ENCODE results near the gene CSNK2B. TPM values are rescaled to one million over a fixed set of nuclear protein-coding genes. Genes with fewer than 3 reads are reported as not detected.

CSNK2B gene
- total RNA-seq, 2 donors from 2014 or later: 208 to 209 TPM

DNA sequence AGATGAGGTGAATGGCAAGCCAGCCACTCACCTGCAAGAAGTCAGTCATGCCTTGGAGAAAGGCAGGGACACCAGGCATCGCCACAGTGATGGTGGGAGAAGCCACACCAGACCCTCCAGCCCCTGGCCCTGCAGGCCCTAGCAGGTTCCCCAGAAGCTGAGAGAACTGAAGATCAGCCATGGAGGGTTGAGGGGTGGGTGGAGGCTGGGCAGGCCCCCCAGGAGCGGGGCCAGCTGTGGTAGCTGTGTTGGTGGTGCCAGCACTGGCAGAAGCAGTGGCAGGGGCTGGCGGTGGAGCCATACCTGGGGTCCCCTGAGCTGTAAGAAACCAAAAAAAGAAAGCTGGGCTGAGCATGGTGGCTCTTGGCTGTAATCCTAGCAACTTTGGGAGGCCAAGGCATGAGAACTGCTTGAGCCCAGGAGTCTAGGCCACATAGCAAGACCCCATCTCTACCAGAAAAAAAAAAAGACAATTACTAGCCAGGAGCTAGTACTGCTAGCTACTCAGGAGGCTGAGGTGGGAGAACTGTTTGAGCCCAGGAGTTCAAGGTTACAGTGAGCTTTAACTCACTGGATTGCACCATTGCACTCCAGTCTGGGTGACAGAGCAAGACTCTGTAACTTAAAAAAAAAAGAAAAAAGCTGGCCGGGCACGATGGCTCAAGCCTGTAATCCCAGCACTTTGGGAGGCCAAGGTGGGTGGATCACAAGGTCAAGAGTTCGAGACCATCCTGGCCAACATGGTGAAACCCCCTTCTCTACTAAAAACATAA is 22.9 kb upstream of the CSNK2B start:
- no peak overlapping the region for H3K4me3 Mint-ChIP-seq
- H3K27ac Mint-ChIP-seq: no peak overlapping the region
- H3K9me3 Mint-ChIP-seq: no peaks in the 10 kb centered on the region
- ATAC-seq (replicated peaks in 1 of 2) (no peak), DNase-seq (no peak)
- H3K4me1 Mint-ChIP-seq (ENCODE audit: low read depth): peaks cover 5% of the 10 kb centered on the region
- H3K36me3 Mint-ChIP-seq (ENCODE audit: insufficient read depth in 2 of 2): peaks cover 1 to 21% of the 10 kb centered on the region in 2 donors
- H3K27me3 Mint-ChIP-seq (ENCODE audit: low read depth): no peaks in the 10 kb centered on the region

DNA sequence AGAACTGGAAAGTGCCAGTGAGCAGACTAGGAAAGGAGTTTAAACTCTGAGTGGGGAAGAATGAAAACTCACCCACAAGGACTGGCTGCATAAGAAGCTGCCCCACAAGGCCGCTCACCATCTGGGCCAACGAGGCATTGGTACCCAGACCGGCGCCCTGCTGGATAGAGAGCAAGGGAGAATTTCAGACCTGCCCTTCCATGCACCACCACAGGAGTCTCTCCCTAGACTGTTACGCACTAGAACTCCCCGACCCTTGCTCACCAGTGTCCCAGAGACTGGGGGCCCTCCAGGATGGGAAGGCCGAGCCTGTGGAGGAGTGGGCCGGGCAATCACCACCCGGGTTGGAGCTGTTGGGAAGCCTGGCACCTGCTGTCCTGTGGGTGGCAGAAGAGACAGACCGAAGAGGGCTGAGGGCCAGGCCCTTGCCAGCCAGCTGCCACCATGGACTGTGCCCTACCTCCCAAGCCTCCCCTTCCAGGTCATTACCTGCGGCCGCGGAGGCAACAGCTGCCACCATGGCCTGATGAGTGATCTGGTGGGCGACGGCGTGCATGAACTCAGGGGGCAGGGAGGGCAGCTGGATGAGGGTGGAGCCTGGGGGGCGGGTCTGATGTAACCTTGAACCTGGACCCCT is 21.9 kb upstream of the CSNK2B start:
- Mint-ChIP-seq H3K36me3 (ENCODE audit: insufficient read depth in 2 of 2) (peaks cover 1 to 22% of the 10 kb centered on the region in 2 donors), H3K27ac (no peak overlapping the region), H3K4me1 (ENCODE audit: low read depth) (peaks cover 7% of the 10 kb centered on the region), H3K9me3 (no peaks in the 10 kb centered on the region), H3K27me3 (ENCODE audit: low read depth) (no peaks in the 10 kb centered on the region), H3K4me3 (no peak overlapping the region)
- DNase-seq: no peak
- peak; percentile 8 to 20 for ATAC-seq (replicated peaks in 1 of 2)

DNA sequence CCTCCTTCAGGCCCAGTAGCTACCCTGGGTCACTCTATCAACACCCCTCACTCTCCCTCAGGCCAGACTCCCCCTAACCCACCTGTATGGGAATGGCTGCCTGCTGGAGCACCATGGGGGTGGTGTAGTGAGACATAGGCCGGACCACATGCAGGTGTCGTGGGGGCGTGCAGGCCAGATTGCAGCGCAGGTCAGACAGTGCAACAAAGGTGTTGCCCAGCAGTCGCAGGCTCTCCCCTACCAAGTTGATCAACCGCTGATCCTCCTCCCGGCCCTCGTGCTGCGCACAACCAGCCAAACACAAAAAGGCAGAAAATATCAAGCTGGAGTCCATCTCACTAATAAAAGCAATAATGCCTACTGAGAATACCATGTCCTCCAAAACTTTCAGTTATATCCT is 20.6 kb upstream of the CSNK2B start:
- ATAC-seq (replicated peaks in 1 of 2) (no peak), DNase-seq (no peak)
- Mint-ChIP-seq H3K9me3 (no peaks in the 10 kb centered on the region), H3K4me3 (no peak overlapping the region), H3K4me1 (ENCODE audit: low read depth) (peaks cover 16% of the 10 kb centered on the region), H3K27me3 (ENCODE audit: low read depth) (no peaks in the 10 kb centered on the region), H3K36me3 (ENCODE audit: insufficient read depth in 2 of 2) (peaks cover 4 to 27% of the 10 kb centered on the region in 2 donors), H3K27ac (no peak overlapping the region)

DNA sequence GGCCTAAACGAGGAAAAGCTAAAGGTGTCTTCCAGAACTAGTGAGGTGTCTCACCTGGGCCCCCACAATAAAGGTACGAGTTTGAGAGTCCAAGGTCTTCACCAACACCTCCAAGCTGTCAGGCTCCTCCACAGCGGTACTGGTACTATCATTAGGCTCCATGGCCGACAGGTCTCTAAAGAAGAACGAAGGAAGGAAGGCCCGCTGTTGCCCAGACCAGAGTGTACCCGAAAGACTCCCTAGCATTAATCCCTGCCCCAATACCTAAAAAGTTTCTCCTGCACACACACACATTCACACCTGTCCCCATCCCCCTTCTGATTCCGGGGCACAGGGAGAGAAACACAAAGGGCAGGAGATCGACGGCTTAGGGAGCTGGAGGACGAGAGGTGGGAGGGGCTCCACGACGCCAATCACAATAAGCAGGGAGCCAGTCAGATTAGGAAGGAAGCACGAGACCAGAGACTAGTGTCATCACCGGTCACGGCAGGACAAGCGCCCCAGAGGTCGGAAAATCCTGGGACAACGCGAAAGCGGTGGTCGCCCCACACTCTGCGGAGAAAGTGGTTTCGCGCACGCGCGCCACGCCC is 14.2 kb upstream of the CSNK2B start:
- peak; percentile 73 to 77 for DNase-seq
- H3K27ac Mint-ChIP-seq: peak overlapping the region; percentile 99
- H3K4me3 Mint-ChIP-seq: peak overlapping the region; percentile 89 to 98
- peaks cover 42% of the 10 kb centered on the region for H3K4me1 Mint-ChIP-seq (ENCODE audit: low read depth)
- no peaks in the 10 kb centered on the region for H3K9me3 Mint-ChIP-seq
- no peaks in the 10 kb centered on the region for H3K27me3 Mint-ChIP-seq (ENCODE audit: low read depth)
- ATAC-seq (replicated peaks in 1 of 2): peak; percentile 57 to 72
- H3K36me3 Mint-ChIP-seq (ENCODE audit: insufficient read depth in 2 of 2): peaks cover 5 to 33% of the 10 kb centered on the region in 2 donors

DNA sequence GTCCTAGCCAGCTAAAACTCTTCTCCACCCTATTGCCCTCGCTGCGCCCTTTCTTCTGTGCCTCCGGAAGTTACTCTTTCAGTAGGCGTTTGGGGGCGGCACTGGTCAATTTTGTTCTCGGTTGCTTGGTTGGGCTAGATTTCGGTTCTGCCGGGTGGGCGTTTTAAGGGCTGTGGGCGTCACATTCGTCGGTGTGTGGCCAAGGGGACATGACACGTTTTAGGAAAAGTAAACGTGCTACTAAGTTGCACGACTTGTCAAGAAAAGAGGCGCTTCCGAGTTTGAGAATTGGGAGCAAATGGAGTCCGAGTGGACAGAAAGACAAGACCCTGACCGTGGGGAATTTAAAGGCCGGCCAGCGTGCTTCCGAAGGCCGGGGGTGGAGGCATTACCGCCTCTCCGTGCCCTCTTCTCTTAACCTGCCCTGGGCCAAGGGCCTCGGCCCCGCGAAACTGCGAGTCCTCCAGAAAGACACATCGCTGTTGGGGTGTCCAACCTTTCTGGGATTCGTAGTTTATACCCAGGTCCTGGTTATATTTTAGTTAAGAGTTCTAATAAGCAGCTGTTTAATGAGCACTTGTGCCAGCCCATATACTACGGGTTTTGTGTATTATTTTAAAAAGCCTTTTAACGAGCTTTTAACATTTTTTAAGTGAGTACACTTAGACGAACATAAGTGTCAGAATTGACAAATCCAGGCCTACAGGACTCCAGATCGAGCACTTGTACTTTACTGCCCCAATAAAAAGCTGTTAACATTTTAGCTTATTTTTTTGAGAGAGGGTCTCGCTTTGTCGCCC is 12.8 kb upstream of the CSNK2B start:
- ATAC-seq (replicated peaks in 1 of 2) (peak; percentile 73 to 74), DNase-seq (peak in 1 of 2 donors; percentile 92)
- H3K27me3 Mint-ChIP-seq (ENCODE audit: low read depth): no peaks in the 10 kb centered on the region
- H3K4me1 Mint-ChIP-seq (ENCODE audit: low read depth): peaks cover 50% of the 10 kb centered on the region
- H3K9me3 Mint-ChIP-seq: no peaks in the 10 kb centered on the region
- peak overlapping the region; percentile 99 for H3K27ac Mint-ChIP-seq
- H3K36me3 Mint-ChIP-seq (ENCODE audit: insufficient read depth in 2 of 2): peaks cover 5 to 24% of the 10 kb centered on the region in 2 donors
- H3K4me3 Mint-ChIP-seq: peak overlapping the region; percentile 89 to 98

DNA sequence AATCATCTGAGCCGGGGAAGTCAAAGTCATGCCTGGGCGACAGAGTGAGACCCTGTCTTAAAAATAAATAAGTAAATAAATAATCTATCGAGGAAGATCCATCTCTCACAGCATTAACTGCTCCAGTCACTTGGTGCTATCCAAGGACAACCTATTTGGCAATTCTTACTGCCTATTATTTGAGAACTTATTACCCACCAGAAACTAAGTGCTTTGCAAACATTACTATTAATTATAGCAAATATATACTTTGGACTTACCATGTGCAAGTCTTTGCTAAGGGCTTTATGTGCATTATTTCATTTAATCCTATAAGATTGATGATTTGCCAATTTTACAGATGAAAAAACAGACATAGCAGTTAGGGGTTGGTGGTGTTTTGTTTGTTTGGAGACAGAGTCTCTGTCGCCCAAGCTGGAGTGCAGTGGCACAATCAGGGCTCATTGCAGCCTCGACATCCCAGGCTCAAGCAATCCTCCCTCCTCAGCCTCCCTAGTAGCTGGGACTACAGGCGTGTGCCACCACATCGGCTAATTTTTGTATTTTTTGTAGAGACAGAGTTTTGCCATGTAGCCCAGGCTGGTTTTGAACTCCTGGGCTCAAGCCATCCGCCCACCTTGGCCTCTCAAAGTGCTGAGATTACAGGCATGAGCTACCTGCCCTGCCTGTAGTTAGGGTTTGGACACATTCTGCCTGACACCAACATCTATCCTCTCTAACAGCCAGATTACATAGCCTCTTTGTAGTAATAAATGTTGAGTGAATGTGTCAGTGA is 11.1 kb upstream of the CSNK2B start:
- Mint-ChIP-seq H3K4me3 (no peak overlapping the region), H3K27ac (no peak overlapping the region), H3K36me3 (ENCODE audit: insufficient read depth in 2 of 2) (peaks cover 2 to 16% of the 10 kb centered on the region in 2 donors), H3K4me1 (ENCODE audit: low read depth) (peaks cover 56% of the 10 kb centered on the region), H3K27me3 (ENCODE audit: low read depth) (no peaks in the 10 kb centered on the region), H3K9me3 (no peaks in the 10 kb centered on the region)
- DNase-seq: no peak
- ATAC-seq (replicated peaks in 1 of 2): no peak

DNA sequence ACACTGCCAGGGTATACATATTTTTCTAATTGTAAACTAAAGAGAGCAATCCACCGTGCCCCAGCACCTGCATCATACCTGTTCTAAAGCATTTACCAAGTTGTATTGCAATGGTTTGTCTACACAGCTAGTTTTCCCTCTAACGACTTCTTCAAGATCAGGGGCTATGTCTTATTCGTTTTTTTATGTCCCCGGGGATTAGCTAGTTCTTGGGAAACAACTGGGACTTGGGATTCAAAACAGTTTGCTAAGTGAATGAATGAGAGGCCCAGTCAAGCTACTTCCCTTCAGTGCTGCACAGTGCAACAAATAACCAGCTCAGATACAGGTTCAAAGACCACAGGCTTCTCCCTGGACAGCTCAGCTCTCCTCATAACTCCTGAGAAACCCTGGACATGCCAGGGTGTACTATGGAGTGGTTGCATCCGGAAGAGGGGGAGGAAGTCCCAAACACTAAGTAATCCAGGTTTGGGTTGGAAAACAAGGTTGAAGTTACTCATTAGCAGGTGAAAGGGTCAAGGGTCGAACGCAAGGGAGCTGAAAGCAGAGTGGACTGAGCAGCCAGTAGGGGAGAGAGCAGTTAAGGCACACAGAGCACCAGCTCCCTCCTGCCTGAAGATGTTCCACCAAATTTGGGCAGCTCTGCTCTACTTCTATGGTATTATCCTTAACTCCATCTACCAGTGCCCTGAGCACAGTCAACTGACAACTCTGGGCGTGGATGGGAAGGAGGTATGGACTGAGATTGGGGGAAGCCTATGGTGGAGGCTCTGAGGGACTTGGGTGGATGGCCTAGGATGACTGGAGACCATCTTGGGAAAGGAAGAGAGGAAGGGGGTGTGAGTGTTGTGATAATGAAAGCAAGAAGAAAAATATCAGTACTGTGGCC is 10.3 kb upstream of the CSNK2B start, which contains the start of gene APOM:
Gene APOM, plus strand, starts transcription at position 546 of the 889 bp plus-strand sequence. Its CDS starts 73 bp downstream, at position 619.
- Mint-ChIP-seq H3K4me3 (peak within 1 kb of the TSS in 1 of 2 donors; percentile 31), H3K9me3 (no peaks in the 10 kb centered on the region), H3K4me1 (ENCODE audit: low read depth) (peaks cover 54% of the 10 kb centered on the region), H3K36me3 (ENCODE audit: insufficient read depth in 2 of 2) (peaks cover 2 to 18% of the 10 kb centered on the region in 2 donors), H3K27ac (peak within 1 kb of the TSS; percentile 9), H3K27me3 (ENCODE audit: low read depth) (no peaks in the 10 kb centered on the region)
- DNase-seq (no peak), ATAC-seq (replicated peaks in 1 of 2) (no peak)

DNA sequence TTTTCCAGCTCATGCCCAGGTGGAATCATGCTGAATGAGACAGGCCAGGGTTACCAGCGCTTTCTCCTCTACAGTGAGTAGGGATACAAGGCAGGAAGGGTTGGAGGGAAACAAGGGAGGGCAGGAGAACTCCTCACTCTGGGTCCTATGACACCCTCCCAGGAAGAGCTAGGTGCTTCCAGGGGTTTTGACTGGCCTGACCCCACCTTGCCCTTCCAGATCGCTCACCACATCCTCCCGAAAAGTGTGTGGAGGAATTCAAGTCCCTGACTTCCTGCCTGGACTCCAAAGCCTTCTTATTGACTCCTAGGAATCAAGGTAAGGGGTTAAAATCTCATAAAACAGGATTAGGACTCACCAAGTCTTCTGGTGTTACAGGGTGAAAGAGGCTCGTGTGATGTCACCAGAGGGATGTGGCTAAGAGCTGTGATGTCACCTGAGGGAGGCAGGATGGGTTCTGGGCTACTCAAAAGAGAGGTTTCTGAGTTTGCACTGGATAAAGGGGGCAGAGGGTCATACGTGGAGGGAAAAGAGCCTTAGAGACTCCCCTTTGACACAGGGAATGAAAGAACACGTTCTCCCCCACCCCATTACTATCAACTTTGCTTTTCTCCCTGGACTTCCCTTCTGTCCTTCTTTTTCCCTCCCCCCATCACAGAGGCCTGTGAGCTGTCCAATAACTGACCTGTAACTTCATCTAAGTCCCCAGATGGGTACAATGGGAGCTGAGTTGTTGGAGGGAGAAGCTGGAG is 8.3 kb upstream of the CSNK2B start:
- Mint-ChIP-seq H3K36me3 (ENCODE audit: insufficient read depth in 2 of 2) (peaks cover 4 to 16% of the 10 kb centered on the region in 2 donors), H3K9me3 (no peaks in the 10 kb centered on the region), H3K27ac (peak overlapping the region; percentile 76), H3K4me1 (ENCODE audit: low read depth) (peaks cover 61% of the 10 kb centered on the region), H3K4me3 (peak overlapping the region; percentile 95), H3K27me3 (ENCODE audit: low read depth) (no peaks in the 10 kb centered on the region)
- peak; percentile 38 to 51 for DNase-seq
- peak in 1 of 2 donors; percentile 22 for ATAC-seq (replicated peaks in 1 of 2)

DNA sequence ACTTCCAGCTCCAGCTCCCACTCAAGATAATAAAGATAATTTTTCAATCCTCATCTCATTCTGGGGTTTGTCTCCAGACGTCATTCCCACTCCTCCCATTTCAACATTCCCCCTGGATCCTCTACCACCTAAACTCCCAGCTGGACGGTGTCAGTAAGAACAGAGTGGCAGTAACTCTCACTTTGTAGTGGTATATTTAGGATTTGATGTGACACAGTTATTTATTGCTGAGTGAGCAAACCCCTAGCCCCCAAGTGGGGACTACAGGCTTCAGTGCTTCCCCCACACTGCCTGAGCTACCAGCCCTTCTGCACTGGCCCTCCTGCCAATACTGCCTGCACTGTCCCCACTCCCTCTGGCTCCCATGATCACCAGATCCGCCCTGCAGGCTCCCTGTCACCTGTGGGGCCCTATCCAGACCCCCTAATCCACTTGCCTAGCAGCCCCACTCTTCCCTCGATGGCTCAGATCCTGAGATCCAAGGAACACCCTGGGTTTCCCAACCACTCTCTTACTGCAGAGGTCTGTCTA is 7.7 kb upstream of the CSNK2B start:
- Mint-ChIP-seq H3K27ac (peak overlapping the region; percentile 76), H3K36me3 (ENCODE audit: insufficient read depth in 2 of 2) (peaks cover 6 to 16% of the 10 kb centered on the region in 2 donors), H3K9me3 (no peaks in the 10 kb centered on the region), H3K4me1 (ENCODE audit: low read depth) (peaks cover 67% of the 10 kb centered on the region), H3K4me3 (peak overlapping the region; percentile 95), H3K27me3 (ENCODE audit: low read depth) (no peaks in the 10 kb centered on the region)
- ATAC-seq (replicated peaks in 1 of 2): no peak
- DNase-seq: no peak

DNA sequence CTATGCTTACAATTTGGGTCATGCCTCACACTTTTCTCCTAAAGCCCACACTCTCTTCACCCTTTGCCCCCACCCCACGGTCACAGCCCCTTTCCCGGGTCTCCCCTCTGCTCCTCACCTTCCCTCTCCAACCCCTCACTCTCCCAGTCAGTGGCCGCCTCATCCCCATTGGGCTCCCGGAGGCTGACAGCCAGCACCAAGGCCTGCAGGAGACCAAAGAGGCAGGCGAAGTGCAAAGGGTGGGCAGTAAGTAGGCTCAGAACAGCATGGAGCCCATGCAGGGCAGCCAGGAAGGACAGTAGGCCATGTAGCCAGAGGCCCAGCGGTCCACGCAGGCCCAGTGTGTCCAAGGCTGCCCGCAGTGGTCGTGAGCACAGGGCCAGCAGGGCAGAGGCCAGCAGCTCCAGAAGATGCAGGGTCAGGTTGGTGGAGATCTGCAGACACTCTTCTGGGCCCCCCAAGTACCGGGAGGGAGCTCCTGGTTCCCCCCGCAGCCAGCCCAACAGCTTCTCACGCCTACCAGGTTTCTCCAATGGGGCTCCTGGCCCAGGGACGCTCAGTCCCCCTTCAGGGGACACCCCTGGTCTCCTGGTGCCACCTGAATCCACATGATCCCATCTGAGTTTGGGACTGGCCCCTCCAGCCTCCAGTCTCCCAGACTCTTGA is 6.8 kb upstream of the CSNK2B start:
- no peaks in the 10 kb centered on the region for H3K9me3 Mint-ChIP-seq
- DNase-seq (no peak), ATAC-seq (replicated peaks in 1 of 2) (no peak)
- H3K27ac Mint-ChIP-seq: peak overlapping the region; percentile 95
- no peaks in the 10 kb centered on the region for H3K27me3 Mint-ChIP-seq (ENCODE audit: low read depth)
- H3K36me3 Mint-ChIP-seq (ENCODE audit: insufficient read depth in 2 of 2): peaks cover 12 to 21% of the 10 kb centered on the region in 2 donors
- peaks cover 76% of the 10 kb centered on the region for H3K4me1 Mint-ChIP-seq (ENCODE audit: low read depth)
- H3K4me3 Mint-ChIP-seq: peak overlapping the region; percentile 95

Data from activated T-cell treated with anti-CD3 and anti-CD28 coated beads, Interleukin-2, amount 50 U/mL, for 72 hours (primary cell).